ENCODE measurements around the gene ISOC2. TPM values are rescaled to one million over a fixed set of nuclear protein-coding genes. Genes with fewer than 3 reads are reported as not detected.

ISOC2 gene
- total and polyA plus RNA-seq, 8 donors = 23.8 to 49.4 (median 31.8) TPM

- peak in 1 of 4 donors; percentile 45 for DNase-seq
- Histone ChIP-seq H3K9me3 (no peaks in the 10 kb centered on the region), H3K4me1 (peaks cover 6 to 30% of the 10 kb centered on the region in 2 donors), H3K27me3 (no peaks in the 10 kb centered on the region), H3K36me3 (no peaks in the 10 kb centered on the region), H3K27ac (no peak within 1 kb of the TSS), H3K4me3 (no peak within 1 kb of the TSS)
- no peak for TF ChIP-seq CTCF (IDR thresholded peaks at IDR 0.05)
- no peak for ATAC-seq
- intact Hi-C loops (cut with DNase I) = no loop called here
Observed at GRCh38 chr19:55464662-55465054, 3.2 kb upstream of the ISOC2 start, which contains the start of gene C19orf85. C19orf85 (minus strand) TSS chr19:55464751; CDS start chr19:55464554, 197 bp downstream.

GRCh38 chr19:55464039-55464661, 2.7 kb upstream of the ISOC2 start:
- H3K36me3 ChIP-seq = no peaks in the 10 kb centered on the region
- DNase-seq (peak in 1 of 4 donors; percentile 34), ATAC-seq (no peak)
- H3K4me3 ChIP-seq = no peak overlapping the region
- no peaks in the 10 kb centered on the region for H3K27me3 ChIP-seq
- no peak for TF ChIP-seq CTCF (IDR thresholded peaks at IDR 0.05)
- H3K9me3 ChIP-seq = no peaks in the 10 kb centered on the region
- peaks cover 6 to 31% of the 10 kb centered on the region in 2 donors for H3K4me1 ChIP-seq
- H3K27ac ChIP-seq = no peak overlapping the region
- intact Hi-C loops (cut with DNase I) = no loop called here

- H3K27ac ChIP-seq = no peak overlapping the region
- no peaks in the 10 kb centered on the region for H3K36me3 ChIP-seq
- DNase-seq = peak in 1 of 4 donors; percentile 73
- no peaks in the 10 kb centered on the region for H3K27me3 ChIP-seq
- H3K4me3 ChIP-seq = no peak overlapping the region
- H3K9me3 ChIP-seq = no peaks in the 10 kb centered on the region
- no peak for TF ChIP-seq CTCF (IDR thresholded peaks at IDR 0.05)
- H3K4me1 ChIP-seq = peaks cover 6 to 31% of the 10 kb centered on the region in 2 donors
- intact Hi-C loops (cut with DNase I) = no loop called here
- no peak for ATAC-seq
Observed at GRCh38 chr19:55463583-55464031, 2.2 kb upstream of the ISOC2 start.

GRCh38 chr19:55462722-55463121, 1.3 kb upstream of the ISOC2 start:
- no peak for TF ChIP-seq CTCF (IDR thresholded peaks at IDR 0.05)
- H3K27me3 ChIP-seq = no peaks in the 10 kb centered on the region
- H3K9me3 ChIP-seq = no peaks in the 10 kb centered on the region
- intact Hi-C loops (cut with DNase I) = no loop called here
- H3K27ac ChIP-seq = no peak overlapping the region
- no peak for ATAC-seq
- peak overlapping the region in 1 of 2 donors; percentile 66 for H3K4me3 ChIP-seq
- no peaks in the 10 kb centered on the region for H3K36me3 ChIP-seq
- H3K4me1 ChIP-seq = peaks cover 6 to 26% of the 10 kb centered on the region in 2 donors
- peak in 1 of 4 donors; percentile 61 for DNase-seq

- H3K27me3 ChIP-seq = no peaks in the 10 kb centered on the region
- peak; percentile 2 for ATAC-seq
- no peaks in the 10 kb centered on the region for H3K36me3 ChIP-seq
- H3K4me1 ChIP-seq = peaks cover 6 to 23% of the 10 kb centered on the region in 2 donors
- no peak for TF ChIP-seq CTCF (IDR thresholded peaks at IDR 0.05)
- no peaks in the 10 kb centered on the region for H3K9me3 ChIP-seq
- H3K4me3 ChIP-seq = peak overlapping the region; percentile 45 to 66
- intact Hi-C loops (cut with DNase I) = no loop called here
- peak overlapping the region; percentile 69 to 81 for H3K27ac ChIP-seq
- peak in 2 of 4 donors; percentile 47 to 48 for DNase-seq
Observed at GRCh38 chr19:55461974-55462626, 658 bp upstream of the ISOC2 start.
